Panc1 (cell line): Measurements from ENCODE around the gene PCCA.

Experiments used
- CTCF ChIP-seq: fragments of 450-650 bp; IDR thresholded peaks from 2 replicates; pipeline ENCODE4 v1.5.1; 2017; ENCODE audit warnings: mild to moderate bottlenecking
- POLR2AphosphoS5 ChIP-seq: IDR thresholded peaks from 2 replicates; pipeline ENCODE4 v1.6.1; 2012; ENCODE audit warnings: mild to moderate bottlenecking, low read depth, low read length, moderate library complexity
- SIN3A ChIP-seq: IDR thresholded peaks from 2 replicates; pipeline ENCODE4 v1.6.1; 2012; ENCODE audit warnings: low read depth, mild to moderate bottlenecking, low read length, moderate library complexity, borderline replicate concordance; ENCODE audit not compliant: insufficient read depth
- TCF7L2 ChIP-seq: IDR thresholded peaks from 2 replicates; pipeline ENCODE4 v1.6.1; 2011; ENCODE audit warnings: mild to moderate bottlenecking, low read depth, low read length, inconsistent platforms

- peak; percentile 70 for TF ChIP-seq CTCF
- no peak for TF ChIP-seq POLR2AphosphoS5
- no peak for TF ChIP-seq SIN3A
- TF ChIP-seq TCF7L2: no peak
Measured at GRCh38 chr13:100573121-100573520, 484.2 kb downstream of the PCCA start.
